Measurements from ENCODE around the gene CDX1.

The CDX1 gene

DNA sequence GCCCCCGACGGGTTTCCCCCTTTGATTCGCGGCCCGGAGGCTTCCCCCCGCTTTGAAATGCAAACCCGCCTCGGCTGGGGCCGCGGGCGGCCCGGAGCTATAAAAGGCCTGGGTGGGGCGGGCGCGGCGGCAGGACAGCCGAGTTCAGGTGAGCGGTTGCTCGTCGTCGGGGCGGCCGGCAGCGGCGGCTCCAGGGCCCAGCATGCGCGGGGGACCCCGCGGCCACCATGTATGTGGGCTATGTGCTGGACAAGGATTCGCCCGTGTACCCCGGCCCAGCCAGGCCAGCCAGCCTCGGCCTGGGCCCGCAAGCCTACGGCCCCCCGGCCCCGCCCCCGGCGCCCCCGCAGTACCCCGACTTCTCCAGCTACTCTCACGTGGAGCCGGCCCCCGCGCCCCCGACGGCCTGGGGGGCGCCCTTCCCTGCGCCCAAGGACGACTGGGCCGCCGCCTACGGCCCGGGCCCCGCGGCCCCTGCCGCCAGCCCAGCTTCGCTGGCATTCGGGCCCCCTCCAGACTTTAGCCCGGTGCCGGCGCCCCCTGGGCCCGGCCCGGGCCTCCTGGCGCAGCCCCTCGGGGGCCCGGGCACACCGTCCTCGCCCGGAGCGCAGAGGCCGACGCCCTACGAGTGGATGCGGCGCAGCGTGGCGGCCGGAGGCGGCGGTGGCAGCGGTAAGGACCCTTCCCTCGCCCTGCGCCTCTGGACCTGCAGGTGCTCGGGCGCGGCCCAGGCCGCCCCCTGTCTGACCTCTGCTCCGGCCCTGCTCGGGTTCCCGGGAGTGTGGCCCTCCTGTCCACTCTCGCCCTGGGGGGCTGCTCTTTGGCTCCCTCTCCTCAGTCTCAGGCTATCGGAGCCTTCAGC is at the start of gene CDX1:
CDX1 (plus strand) TSS at position 129 of the 862 bp plus-strand sequence; CDS start at position 228, 99 bp downstream.
- no peak for DNase-seq

DNA sequence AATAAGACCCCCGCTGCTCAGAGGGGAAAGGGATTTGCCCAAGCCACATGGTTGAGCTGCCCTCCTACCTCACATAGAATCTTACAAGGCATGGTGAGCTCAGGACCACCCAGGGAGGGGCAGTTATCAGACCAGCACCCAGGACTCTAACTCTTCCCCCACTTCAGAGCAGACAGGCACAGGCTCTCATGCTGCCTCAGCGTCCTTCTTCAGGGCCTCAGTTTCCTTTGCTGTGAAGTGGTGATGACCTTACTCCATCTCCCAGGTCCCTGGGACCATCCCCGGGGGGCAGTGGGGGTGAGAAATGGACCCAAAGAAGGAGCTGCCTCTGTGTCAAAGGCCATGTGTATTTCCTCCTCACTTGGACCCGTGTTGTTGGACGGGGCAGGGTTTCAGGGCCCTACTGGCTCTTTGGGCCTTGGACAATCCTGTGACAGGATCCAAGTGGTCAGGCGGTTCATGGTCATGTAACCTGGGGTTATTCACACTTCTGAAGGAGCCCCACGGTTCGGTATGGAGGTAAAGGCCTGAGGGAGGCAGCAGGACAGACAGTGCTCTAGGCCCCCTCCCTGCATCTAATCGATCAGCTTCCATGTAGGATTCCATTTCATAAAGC is 48.5 kb upstream of the CDX1 start:
- DNase-seq: peak; percentile 45

DNA sequence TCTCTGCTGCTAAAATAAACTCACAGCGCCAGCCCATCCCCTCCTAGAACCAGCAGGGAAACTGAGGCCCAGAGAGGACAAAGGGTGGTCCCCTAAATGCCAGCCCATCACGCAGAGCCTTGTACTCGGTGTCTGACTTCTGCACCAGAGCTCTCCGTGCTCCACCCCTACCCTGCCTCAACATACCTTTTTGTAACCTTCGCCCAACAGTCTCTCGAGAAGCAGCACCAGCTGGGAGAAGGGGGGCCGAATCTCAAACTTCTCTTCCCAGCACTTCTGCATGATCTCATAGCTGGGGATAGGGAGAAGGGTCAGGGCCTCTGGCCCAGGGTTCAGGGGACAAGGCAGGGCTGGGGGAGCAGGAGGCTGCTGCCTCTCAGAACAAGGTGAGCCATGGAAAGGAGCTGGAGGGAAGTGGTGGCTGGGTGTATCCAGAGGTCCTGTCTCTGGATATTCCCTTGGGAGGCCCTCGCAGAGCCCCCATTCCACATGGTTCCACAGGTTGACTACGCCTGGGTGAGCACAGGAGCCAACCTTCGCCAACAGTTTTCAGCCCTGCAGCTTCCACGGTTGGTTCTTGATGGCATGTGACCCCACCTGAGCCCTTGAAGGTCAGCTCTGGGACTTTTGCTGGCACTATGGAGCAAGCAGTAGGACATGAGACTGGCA is 47.9 kb upstream of the CDX1 start:
- peak; percentile 50 for DNase-seq

DNA sequence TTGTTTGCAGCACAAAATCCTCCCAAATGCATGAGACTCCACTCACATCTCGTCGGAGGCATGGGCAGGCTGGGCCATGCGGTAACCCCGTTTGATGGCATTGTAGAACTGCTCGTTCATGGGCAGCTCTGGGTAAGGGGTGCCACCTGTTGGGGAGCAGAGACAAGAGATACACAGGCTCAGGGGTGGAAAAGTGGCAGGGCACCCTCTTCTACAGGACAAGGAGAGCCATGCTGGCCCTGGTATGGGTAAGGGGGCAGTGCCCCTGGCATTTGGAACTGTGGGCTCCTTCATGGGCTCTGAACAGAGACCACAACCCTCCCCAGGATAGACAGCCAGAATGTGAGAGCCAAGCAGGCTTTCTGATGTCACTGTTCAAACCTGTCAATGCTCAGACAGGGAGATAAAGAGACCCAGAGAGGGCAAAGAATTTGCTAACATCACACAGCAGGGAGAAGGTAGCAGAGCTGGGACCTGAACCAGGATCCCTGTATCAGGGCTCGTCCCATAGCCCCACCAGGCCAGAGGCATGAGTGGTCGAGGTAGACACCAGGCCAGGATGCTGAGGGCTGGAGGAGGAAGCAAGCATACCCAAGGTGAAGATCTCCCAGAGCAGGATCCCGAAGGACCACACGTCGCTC is 47.0 kb upstream of the CDX1 start:
- DNase-seq: peak; percentile 45

DNA sequence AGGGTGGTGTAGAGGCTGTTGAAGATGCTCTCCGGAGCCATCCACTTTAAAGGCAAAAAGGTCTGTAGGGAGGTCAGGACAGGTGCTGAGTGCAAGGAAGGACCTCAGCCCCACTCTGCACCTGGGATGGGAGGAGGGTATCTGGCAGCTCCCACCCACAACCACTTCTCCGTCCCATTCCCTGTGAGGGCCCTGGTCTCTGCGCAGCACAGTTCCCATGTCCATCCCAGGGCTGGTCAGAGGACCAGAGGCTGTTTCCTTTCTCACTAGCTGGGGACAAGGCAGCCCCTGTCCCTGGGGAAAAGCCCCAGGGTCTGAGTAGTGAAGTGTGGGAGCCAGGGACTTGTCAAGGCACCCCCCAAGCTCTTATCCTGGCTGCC is 46.5 kb upstream of the CDX1 start:
- peak; percentile 41 for DNase-seq

DNA sequence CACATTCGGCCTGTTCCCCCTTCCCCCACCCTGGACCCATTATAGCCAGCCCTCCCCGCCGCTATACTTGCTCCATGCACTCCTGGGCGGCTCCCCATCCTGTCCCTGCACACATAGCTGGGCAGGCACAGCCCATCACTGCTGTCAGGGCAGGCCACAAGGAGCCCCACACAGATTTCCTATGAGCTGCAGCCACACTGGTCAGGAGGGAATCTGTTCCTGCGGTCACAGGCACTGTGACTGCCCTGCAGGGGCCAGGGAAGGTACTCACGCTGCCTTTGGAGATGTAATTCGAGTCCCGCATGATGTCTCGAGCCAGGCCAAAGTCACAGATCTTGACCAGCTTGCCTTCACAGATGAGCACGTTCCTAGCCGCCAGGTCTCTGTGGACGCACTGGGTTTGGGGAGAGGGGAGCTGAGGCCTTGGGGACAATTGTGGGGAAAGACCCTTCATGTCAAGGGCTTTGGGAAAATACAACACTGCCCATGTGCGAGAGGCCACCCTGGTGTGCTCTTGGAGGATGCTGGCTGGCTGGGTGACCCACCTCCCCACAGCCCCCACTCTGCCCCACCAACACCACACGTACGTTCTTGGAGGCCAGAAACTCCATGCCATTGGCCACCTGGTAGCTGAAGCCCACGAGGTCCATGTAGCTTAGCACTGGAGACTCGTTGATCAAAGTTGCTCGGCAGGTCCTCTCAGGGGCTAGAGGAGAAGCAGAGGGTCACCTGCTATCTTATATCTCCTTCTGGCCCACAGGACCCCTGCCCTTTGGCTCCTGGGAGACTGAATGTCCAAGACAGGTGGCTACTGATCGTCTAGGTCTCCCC is 45.7 kb upstream of the CDX1 start:
- DNase-seq: peak; percentile 49

DNA sequence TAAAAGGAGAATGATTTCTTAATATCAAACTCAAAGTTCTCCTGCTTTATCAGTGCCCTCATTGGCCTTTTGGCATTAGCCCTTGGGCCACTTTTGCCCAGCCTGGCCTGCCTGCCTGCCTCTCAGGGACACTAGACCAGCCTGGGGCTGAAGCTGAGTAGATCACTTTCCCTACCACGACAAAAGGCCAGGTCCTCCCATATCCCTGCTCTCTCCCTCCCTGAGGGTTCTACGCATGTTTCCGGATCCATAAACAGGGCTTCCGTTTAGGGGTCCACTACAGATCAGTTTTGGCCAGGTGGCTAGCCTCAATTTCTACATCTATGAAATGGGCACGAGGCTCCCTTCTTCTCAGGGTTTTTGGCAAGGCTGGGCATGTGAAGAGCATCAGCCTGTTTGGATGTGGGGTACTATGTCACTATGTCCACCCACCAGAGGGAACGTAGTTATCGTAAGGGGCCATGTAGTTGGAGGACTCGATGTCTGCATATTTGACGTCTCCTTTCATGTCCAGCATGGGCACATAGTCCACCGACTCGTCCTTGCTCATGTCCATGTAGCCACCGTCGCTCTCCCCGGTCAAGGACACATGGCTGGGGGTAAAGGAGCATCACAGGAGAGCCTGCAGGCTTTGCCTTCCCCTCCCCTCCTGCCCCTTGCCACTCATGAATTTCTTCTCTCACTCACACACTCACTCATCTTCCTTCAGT is 45.0 kb upstream of the CDX1 start:
- DNase-seq: peak; percentile 37

DNA sequence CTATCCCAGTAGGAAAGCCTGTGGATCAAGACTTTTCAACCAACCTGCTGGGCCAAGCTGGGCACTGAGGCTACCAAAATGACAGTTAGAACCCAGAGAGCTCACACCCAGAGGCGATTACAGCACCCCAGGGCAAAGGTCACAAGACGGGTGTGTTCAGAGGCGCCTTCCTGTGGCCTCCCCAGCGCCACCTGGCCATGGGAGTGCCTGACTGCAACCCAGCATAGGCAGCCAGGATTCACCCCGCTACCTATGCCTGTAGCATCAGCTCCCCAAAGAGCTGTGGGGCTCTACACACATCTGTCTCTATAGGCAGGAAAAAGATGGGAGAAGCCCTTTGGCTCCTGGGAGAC is 44.4 kb upstream of the CDX1 start:
- DNase-seq: peak; percentile 52

DNA sequence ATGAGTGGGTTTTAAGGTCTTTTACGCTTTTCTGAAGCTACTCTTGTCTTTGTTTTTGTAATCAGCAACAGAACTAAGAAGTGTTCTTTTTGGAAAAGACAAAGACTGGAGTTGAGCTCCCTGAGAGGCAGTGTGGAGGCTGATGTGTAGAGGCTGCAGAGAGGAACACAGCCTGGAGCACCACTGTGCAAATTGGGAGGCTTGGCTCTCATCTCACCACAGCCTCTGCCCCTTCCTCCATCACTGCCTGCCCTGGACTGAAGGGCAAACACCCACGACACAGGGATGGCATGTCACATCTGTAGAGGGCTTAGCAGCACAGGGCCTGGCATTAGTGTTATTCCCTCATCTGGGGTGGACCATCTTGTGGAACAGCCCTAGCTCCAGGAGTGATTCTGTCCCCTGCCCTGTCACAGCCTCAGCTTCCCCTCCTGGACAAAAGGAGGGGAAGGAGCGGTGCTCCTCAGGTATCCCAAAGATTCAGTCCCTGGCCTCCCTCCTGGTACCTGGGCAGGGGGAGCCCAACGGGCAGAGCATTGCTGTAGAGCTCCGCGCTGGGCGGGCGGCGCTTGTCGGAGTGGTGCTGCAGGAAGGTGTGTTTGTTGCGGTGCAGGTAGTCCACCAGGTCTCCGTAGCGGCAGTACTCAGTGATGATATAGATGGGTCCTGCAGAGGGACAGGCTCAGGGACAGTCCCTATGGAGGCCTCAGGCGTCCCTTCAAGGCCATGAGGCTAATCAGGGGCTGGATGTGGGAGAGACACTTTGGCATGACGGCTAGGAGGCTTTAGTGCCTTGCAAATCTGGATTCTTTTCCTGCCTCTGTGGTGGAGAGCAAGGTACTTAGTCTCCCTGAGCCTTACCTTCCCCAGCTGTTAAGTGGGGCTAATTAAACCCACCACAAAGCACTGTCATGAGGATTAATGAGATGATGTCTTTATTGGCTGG is 43.8 kb upstream of the CDX1 start:
- DNase-seq: no peak

DNA sequence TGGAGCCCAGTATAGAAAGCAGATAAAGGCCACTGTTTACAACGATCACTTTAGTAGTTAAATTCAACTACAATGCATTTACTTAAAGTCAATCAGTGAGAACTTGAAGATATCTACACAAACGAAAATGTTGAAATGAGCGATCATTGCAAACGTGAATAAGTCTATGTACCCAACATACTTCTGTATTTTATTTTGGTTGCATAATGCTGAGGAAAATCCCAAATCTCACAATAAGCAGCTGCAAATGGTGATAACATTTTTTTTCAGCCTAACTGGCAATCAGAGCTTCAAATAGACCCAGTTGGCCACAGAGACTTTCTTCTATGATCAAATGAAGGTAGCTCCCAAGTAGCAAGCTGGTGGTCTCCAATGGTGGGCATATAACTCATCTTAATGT is 43.0 kb upstream of the CDX1 start:
- DNase-seq: no peak

DNA sequence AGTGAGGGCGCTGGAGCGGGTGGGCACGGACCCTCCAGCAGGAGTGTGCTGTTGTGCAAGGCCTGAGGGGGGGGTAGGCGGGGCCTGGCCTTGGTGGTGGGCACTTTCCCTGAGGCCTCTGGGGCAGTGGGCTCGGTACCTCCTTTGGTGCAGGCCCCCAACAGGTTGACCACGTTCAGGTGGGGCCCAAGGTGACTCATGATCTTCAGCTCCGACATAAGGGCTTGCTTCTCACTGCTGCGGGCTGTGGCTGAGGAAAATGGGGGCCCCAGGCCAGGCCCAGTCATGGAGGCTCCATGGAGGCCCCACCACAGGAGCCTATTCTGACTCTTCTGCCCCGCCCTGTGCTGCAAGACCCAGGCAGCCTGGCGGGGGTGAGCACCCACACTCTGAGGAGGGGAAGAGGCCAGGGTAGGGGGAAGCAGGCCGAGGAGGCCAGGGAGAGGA is 42.4 kb upstream of the CDX1 start:
- DNase-seq: no peak

DNA sequence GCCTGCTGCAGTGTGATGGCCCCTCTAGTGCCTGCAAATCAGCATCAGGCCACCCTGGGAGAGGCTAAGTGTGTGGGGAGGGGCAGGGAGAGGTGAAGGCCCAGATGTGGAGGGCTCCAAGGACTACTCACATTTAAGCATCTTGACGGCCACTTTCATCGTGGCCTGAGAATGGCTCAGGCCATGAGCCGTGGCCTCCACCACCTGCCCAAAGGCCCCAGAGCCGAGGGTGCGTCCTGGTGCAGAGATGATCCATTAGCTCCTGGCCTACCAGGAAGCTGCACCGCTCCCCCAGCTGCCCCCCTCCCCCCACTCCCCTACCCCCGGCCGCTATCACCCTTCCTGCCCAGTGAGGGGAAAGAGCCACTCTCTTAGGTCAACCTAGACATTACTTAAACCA is 42.0 kb upstream of the CDX1 start:
- no peak for DNase-seq

DNA sequence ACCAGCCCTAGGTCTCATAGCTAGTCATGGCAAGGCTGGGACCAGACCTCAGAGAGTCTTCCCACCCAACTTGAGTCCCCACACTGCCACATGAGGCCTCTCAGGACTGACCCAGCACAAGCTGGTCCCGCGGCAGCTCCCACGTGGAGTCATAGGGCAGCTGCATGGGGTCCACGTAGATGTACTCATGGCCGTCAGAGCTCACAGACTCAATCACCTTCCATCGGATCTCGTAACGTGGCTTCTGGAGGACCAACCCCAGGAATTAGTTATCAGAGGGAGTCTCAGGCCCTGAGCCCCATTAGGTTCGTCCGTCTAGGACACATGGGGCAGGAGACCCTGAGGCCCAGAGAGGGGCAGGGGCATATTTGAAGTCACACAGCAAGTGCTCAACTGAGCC is 41.2 kb upstream of the CDX1 start:
- no peak for DNase-seq

DNA sequence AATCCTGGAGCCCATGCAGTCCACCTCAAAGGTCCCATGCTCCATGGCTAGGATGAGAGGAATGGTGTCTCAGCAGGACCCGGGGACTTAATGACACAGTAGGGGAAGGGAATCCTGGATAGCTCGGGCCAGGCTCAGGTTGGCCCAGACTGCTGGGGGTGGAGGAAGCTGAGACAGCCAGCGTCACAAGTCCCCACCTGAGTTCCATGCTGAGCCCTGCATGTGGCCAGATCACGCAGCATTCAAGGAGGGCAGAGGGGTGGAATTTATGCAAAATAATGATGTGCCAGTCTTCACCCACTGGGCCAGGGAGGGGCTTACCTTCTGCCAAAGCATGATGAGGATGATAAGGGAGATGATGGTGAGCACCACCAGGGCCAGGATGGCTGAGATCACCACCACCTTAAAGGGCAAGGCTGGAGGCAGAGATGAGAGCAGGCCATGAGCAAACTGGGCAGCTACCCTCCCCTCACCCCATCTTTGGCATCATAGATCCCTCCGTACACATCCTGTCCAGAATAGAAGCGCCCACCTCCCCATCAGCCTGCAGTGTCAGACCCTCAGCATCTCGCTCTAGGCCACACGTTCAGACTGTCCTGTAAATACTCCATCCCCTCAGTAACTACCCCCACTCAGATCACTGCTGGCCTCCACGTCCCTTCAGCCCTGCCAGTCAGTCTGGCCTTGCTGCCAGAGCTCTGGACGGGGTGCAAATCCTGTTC is 40.2 kb upstream of the CDX1 start:
- DNase-seq: no peak

DNA sequence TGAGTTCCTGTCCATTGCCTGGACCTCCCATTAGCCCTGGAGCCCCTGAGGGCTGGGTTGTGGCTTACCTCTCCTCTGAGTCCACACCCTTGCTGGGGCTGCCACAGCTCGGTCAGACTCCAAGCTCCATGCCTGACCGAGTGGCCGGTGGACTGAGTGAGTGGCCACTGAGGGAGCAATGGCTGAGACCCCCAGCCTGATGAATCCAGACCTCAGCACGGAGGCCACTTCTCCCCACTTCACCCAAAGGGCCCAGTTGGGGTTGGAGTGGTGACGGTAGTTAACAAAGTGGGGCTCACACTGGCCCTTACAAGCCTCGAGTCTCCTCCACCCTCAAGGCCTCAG is 39.7 kb upstream of the CDX1 start:
- no peak for DNase-seq

DNA sequence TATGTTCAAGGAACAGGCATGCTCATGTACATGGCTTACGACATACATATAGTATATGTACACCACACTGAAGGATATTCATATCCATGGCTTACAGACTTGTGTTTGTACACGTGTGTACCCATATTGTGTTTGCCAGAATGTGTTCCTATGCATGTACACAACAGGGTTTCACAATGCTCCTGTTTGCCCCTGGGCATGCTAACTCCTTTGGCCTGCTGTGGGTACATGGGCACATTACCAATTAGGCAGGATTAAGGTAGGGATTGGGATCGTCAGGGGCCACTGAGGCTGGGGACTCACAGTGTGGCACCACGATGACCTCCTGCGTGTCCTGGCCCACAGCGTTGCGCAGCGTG is 37.1 kb upstream of the CDX1 start:
- no peak for DNase-seq

DNA sequence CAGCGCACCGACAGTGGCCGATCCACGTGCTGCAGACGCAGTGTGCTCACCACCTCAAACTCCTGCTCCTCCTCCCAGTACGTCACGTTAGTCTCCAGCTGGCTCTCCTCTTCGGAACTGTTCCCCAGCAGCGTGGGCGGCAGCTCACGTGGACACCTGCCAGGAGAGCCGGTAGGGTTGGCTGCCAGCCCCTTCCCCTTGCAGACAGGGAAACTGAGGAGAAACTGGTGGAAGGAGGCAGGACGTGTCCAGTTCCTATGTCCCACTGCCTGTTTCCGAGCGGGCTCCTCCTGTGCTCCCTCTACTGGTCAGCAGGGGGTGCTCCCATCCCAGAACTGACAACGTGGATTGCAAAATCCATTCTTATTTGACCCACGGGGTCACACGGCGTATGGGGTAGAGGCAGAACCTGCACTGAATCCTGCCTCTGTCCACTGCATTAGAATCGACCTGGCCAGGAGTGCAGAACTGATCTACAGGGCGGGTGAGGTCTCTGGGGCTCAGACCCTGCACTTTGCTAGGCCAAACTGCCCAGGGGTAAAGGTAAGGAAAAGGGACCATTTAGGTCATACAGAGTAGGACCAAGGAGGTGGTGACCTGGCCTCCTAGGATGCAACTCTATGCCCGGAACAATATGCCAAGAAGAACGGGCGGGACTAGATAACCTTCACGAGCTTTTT is 36.6 kb upstream of the CDX1 start:
- peak; percentile 87 for DNase-seq

DNA sequence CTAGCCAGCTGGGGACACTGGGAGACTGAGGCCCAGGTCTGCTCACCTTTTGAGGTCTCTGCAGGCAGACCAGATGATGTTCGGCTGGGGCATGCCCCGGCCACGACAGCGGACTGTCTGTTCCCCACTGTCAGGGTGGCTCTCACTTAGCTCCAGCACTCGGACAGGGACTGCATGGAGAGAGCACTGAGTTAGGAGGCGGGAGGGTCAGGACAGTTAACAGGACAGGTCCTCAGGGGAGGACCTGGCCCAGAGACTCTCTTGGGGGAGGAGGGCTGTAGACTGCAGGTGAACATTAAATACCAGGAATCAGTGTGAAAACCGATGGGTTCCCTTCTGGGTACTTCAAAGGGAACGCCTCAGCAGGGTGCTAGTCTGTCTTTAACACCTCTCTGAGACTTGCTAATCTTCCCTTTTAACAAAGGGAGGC is 36.1 kb upstream of the CDX1 start:
- no peak for DNase-seq

DNA sequence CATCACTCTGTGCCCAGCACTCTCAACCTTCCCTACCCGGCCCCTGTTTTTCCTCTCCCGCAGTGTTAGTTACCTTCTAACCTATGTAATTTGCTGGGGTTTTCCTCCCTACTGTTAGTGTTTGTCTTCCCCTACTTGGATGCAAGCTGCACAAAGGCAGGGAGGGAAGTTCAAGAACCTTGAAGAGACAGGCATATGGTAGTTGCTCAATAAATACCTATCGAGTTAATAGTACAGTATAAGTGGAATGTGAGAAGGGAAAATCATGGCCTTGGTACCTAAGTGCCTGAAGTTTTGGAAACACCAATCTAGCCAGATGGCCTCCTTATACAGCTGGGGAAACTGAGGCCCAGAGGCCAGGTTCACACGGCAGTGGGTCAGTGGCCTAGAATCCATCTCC is 35.1 kb upstream of the CDX1 start:
- DNase-seq: no peak
